ENCODE data around the gene SURF1.
"Not testable (repeated sequence)": the region's sequence is repeated elsewhere in the genome, so short reads cannot be mapped to it uniquely, and the experiment has no call there.

The SURF1 gene

DNA sequence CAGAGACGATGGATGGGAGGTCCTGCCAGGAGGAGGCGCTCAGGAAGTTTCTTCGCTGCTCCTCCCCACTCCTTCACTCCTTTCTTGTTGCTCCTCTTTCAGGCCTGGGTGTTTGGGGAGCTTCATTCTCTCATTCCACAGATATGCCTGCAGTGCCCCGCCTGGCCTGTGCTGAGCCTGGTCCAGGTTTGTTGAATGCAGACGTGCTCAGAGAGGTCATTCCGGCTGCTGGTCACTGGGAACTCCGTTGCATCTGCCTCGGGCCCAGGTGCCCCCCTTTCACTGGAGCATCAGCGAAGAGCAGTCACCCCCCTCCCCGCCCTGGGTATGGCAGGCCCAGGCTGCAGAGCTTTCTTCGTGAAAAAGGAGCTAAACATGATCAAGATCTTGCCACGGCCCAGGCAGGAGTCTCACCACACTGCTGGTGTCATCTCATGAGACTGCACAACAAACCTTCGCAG lies 35.8 kb downstream of the SURF1 start:
- Histone ChIP-seq H3F3A (ENCODE audit: insufficient read depth, low read length) (no peaks in the 10 kb centered on the region), H3K9me2 (ENCODE audit: low read depth, low read length) (no peaks in the 10 kb centered on the region), H3K4me1 (ENCODE audit: insufficient read depth, low read length, severe bottlenecking) (no peaks in the 10 kb centered on the region), H2AFZ (ENCODE audit: low read length) (no peak overlapping the region), H3K9ac (ENCODE audit: low read length) (no peak overlapping the region), H3K9me3 (ENCODE audit: low read length) (no peaks in the 10 kb centered on the region), H3K4me3 (ENCODE audit: low read depth, low read length, poor library complexity, severe bottlenecking) (no peak overlapping the region), H3K27me3 (ENCODE audit: insufficient read depth, low read length) (peaks cover 11% of the 10 kb centered on the region; the same call in 1 of the 2 replicates), H3K79me2 (ENCODE audit: insufficient read depth, low read length) (no peaks in the 10 kb centered on the region), H3K36me3 (ENCODE audit: insufficient read depth, low read length) (no peaks in the 10 kb centered on the region), H4K20me1 (ENCODE audit: insufficient read depth, low read length) (no peaks in the 10 kb centered on the region), H3K27ac (ENCODE audit: low read depth, low read length, poor library complexity, severe bottlenecking) (no peak overlapping the region), H3K4me2 (ENCODE audit: low read length) (no peak overlapping the region)
- no peak for TF ChIP-seq EZH2 (IDR thresholded peaks at IDR 0.05; ENCODE audit: borderline replicate concordance, low read length)
- TF ChIP-seq, protein P1, sequence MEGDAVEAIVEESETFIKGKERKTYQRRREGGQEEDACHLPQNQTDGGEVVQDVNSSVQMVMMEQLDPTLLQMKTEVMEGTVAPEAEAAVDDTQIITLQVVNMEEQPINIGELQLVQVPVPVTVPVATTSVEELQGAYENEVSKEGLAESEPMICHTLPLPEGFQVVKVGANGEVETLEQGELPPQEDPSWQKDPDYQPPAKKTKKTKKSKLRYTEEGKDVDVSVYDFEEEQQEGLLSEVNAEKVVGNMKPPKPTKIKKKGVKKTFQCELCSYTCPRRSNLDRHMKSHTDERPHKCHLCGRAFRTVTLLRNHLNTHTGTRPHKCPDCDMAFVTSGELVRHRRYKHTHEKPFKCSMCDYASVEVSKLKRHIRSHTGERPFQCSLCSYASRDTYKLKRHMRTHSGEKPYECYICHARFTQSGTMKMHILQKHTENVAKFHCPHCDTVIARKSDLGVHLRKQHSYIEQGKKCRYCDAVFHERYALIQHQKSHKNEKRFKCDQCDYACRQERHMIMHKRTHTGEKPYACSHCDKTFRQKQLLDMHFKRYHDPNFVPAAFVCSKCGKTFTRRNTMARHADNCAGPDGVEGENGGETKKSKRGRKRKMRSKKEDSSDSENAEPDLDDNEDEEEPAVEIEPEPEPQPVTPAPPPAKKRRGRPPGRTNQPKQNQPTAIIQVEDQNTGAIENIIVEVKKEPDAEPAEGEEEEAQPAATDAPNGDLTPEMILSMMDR (IDR thresholded peaks at IDR 0.05; ENCODE audit: low read length) = no peak

DNA sequence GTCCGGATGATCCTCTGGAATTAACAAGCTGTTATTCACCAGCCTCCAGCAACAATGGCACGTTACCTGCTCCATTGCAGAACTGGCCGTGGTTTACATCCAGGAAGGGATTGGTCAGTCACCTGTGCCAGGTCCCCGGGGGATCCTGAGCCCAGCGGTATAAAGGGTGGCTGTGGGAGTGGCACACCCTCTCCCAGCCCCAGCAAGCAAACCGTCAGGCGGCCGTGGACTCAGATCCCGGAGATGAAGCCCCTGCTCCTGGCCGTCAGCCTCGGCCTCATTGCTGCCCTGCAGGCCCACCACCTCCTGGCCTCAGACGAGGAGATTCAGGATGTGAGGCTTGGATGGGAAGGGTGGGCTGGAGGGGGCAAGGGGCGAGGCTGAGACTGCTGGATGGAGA lies 38.7 kb downstream of the SURF1 start:
- not testable (repeated sequence) for H3K79me2 ChIP-seq (ENCODE audit: insufficient read depth, low read length); H3K9me2 ChIP-seq (ENCODE audit: low read depth, low read length); H3K36me3 ChIP-seq (ENCODE audit: insufficient read depth, low read length); H3K9ac ChIP-seq (ENCODE audit: low read length); H2AFZ ChIP-seq (ENCODE audit: low read length); H3K4me2 ChIP-seq (ENCODE audit: low read length); H3K9me3 ChIP-seq (ENCODE audit: low read length); H4K20me1 ChIP-seq (ENCODE audit: insufficient read depth, low read length); H3K27ac ChIP-seq (ENCODE audit: low read depth, low read length, poor library complexity, severe bottlenecking); H3K4me1 ChIP-seq (ENCODE audit: insufficient read depth, low read length, severe bottlenecking); H3F3A ChIP-seq (ENCODE audit: insufficient read depth, low read length); H3K27me3 ChIP-seq (ENCODE audit: insufficient read depth, low read length); H3K4me3 ChIP-seq (ENCODE audit: low read depth, low read length, poor library complexity, severe bottlenecking)

DNA sequence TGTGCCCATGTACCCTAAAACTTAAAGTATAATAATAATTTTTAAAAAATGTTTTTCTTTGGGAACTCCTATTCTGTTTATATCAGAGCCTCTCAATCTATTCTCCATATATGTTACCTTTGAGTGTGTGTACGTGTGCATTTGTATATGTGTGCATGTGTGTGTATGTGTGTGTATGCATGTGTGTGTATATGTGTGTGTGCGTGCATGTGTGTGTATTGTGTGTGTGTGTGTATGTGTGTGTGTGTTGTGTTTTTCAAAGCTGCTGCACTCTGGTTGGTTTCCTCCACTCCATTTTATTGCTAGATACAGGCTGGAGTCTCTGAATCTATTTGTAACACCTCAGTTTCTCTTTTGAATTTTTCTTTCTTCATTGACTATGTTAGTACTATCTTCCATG lies 40.3 kb downstream of the SURF1 start:
- no peak overlapping the region for H3K9ac ChIP-seq (ENCODE audit: low read length)
- no peak overlapping the region for H3K4me2 ChIP-seq (ENCODE audit: low read length)
- no peaks in the 10 kb centered on the region for H3K9me2 ChIP-seq (ENCODE audit: low read depth, low read length)
- H3K36me3 ChIP-seq (ENCODE audit: insufficient read depth, low read length) = no peaks in the 10 kb centered on the region
- no peaks in the 10 kb centered on the region for H3F3A ChIP-seq (ENCODE audit: insufficient read depth, low read length)
- H4K20me1 ChIP-seq (ENCODE audit: insufficient read depth, low read length) = no peaks in the 10 kb centered on the region
- H3K27ac ChIP-seq (ENCODE audit: low read depth, low read length, poor library complexity, severe bottlenecking) = no peak overlapping the region
- no peaks in the 10 kb centered on the region; the same call in 1 of the 2 replicates for H3K27me3 ChIP-seq (ENCODE audit: insufficient read depth, low read length)
- H2AFZ ChIP-seq (ENCODE audit: low read length) = no peak overlapping the region
- H3K4me1 ChIP-seq (ENCODE audit: insufficient read depth, low read length, severe bottlenecking) = no peaks in the 10 kb centered on the region
- H3K79me2 ChIP-seq (ENCODE audit: insufficient read depth, low read length) = no peaks in the 10 kb centered on the region
- no peaks in the 10 kb centered on the region for H3K9me3 ChIP-seq (ENCODE audit: low read length)
- TF ChIP-seq, protein P1 (IDR thresholded peaks at IDR 0.05; ENCODE audit: low read length) = no peak
- no peak for TF ChIP-seq EZH2 (IDR thresholded peaks at IDR 0.05; ENCODE audit: borderline replicate concordance, low read length)
- no peak overlapping the region for H3K4me3 ChIP-seq (ENCODE audit: low read depth, low read length, poor library complexity, severe bottlenecking)

DNA sequence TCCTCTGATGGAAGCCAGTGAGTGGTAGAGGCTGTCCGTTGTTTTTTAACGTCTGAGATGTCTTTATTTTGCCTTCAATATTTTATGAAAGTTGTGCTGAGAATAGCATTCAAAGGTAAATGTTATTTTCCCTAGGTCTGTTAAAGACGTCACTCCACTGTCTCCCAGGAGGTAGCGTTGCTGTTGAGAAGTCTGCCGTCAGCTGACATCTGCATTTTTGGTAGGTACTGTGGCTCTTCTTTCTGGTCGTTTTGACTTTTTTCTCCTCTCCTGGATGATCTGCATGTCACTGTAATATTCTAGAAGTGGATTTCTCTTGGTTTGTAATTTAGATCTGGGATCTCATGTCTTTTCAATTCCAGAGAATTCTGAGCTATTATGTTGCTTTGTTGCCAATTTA lies 46.7 kb downstream of the SURF1 start:
- Histone ChIP-seq H3K36me3 (ENCODE audit: insufficient read depth, low read length) (no peaks in the 10 kb centered on the region), H3K9ac (ENCODE audit: low read length) (no peak overlapping the region), H2AFZ (ENCODE audit: low read length) (no peak overlapping the region), H3K9me2 (ENCODE audit: low read depth, low read length) (no peaks in the 10 kb centered on the region), H4K20me1 (ENCODE audit: insufficient read depth, low read length) (no peaks in the 10 kb centered on the region), H3K27ac (ENCODE audit: low read depth, low read length, poor library complexity, severe bottlenecking) (no peak overlapping the region), H3K4me2 (ENCODE audit: low read length) (no peak overlapping the region), H3K4me1 (ENCODE audit: insufficient read depth, low read length, severe bottlenecking) (no peaks in the 10 kb centered on the region), H3K4me3 (ENCODE audit: low read depth, low read length, poor library complexity, severe bottlenecking) (no peak overlapping the region), H3K79me2 (ENCODE audit: insufficient read depth, low read length) (no peaks in the 10 kb centered on the region), H3F3A (ENCODE audit: insufficient read depth, low read length) (no peaks in the 10 kb centered on the region), H3K9me3 (ENCODE audit: low read length) (no peaks in the 10 kb centered on the region), H3K27me3 (ENCODE audit: insufficient read depth, low read length) (peaks cover 14% of the 10 kb centered on the region; the same call in 1 of the 2 replicates)
- TF ChIP-seq EZH2 (IDR thresholded peaks at IDR 0.05; ENCODE audit: borderline replicate concordance, low read length) = no peak
- TF ChIP-seq, protein P1 (IDR thresholded peaks at IDR 0.05; ENCODE audit: low read length) = no peak

Measured in OCI-LY1 (cell line).